GM18507 (cell line): ENCODE data around the gene TMX4.
"Not testable (repeated sequence)": the region's sequence is repeated elsewhere in the genome, so short reads cannot be mapped to it uniquely, and the experiment has no call there.

ENCODE experiments used
- DNase-seq: peaks from one replicate; pipeline ENCODE4 v3.0.0; 2011; ENCODE audit warnings: low read depth; ENCODE audit not compliant: insufficient read length; ENCODE audit errors: extremely low spot score
- FAIRE-seq: peaks from 2 replicates; lab custom pipeline; 2011; peaks lifted over from hg19 to GRCh38; lab: Jason Lieb, UNC

Gene TMX4, protein sequence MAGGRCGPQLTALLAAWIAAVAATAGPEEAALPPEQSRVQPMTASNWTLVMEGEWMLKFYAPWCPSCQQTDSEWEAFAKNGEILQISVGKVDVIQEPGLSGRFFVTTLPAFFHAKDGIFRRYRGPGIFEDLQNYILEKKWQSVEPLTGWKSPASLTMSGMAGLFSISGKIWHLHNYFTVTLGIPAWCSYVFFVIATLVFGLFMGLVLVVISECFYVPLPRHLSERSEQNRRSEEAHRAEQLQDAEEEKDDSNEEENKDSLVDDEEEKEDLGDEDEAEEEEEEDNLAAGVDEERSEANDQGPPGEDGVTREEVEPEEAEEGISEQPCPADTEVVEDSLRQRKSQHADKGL

DNA sequence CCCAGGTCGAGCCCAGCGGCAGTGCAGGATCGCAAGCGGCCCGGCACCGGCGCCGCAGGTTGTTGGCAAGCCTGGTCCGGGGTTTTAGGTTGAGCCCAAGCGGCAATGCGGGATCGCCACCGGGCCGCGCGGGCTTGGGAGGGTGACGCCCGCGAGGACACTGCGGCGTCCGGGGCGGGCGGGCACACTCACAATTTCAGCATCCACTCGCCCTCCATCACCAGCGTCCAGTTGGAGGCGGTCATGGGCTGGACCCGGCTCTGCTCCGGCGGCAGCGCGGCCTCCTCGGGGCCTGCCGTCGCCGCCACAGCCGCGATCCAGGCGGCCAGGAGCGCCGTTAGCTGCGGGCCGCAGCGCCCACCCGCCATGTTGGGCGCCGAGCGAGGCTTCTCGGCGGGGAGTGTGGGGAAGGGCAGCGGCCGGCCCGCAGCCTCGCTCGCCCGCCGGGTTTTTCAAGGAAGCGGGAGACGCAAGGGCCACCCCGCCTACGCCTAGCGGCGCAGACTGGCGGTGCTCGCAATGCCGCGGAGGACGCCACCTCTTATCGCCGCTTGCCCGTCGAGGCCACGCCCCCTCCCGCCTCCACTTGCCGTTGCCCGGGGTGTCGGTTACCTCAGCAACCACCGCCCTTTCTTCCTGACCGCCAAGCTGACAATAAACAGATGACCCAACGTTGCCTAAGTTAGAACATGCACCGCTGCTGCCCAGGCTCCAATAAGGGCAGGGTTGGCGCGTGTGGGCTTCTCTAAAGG, at the start of gene TMX4:
TMX4 (minus strand) TSS at position 516 of the 752 bp plus-strand sequence; CDS start at position 368, 148 bp downstream.
- DNase-seq: peak; percentile 86
- peak; percentile 97 for FAIRE-seq

DNA sequence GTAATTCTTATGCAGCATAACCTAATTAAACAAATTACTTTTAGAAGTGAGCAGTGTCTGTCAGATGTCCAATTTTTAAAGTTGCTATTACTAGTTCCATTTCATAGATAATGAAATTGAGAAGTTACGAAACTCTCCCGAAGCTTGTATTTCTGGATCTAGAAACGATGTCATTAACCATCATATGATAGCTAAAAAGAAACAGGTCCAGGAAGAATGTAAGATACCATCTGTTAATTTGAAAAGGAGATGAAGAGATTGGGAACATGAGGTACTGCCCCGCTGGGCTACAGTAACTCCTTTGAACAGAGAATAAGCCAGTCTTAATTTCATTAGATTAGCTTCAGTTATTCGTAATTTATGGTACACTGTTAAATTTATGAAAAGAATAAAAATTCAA, 47.5 kb upstream of the TMX4 start:
- FAIRE-seq: no peak

DNA sequence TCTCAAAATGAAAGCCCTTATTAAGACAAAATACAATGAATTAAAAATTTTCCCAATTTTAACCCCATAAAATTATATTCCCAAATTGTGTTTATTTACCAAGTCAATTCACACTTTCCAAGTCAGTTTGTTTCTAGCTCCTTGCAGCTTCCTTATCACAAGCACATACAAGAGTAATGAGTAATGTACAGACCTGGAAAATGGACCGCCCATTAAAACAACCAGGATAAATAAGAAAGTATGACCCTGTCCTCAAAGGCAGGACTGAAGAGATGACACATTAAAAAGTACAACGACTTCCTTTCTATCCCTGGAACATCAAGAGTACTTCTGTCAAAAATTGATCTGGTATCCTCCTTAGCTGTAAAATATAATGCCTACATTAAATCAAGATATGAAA, 47.1 kb upstream of the TMX4 start:
- no peak for DNase-seq
- no peak for FAIRE-seq

More for the DNA sequence above, 47.5 kb upstream of the TMX4 start:
- DNase-seq: no peak

DNA sequence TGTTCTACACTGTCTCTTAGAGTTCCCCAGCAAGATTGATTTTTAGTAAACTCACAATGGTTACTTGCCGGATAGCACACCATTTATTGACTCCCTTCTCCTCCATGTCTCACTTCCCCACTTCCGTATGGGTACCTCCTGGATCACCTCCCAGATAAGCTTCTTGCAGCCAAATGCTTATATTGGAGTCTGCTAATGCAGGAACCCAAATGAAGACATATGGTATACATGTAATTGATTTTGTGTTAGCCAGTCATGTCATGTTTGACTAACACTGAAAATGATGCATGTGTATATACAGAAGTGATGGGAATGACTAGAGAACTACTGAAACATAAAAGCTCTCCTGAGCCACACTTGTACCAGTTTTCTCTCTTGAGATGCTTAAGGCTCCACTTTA, 46.1 kb upstream of the TMX4 start:
- FAIRE-seq: no peak

DNA sequence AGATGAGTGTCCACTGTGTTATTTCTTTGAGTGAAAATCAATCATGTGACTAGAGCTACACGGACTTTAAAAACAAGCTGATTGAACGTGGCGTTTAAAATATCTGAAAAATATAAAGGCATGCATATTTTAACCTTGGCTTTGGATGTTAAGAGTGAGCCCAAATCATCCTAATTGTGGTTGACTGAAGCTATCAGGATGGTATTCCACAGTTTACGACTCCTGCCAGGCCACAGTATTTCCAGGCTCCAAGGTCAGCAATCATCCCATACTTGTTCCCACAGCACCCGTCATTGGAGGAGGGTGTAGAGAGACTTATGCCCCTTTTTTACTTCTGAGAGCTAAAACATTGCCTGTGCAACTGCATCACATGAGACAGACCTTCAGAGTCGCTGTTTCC, 43.2 kb upstream of the TMX4 start:
- DNase-seq (no peak), FAIRE-seq (no peak)

More for the DNA sequence above, 46.1 kb upstream of the TMX4 start:
- no peak for DNase-seq

DNA sequence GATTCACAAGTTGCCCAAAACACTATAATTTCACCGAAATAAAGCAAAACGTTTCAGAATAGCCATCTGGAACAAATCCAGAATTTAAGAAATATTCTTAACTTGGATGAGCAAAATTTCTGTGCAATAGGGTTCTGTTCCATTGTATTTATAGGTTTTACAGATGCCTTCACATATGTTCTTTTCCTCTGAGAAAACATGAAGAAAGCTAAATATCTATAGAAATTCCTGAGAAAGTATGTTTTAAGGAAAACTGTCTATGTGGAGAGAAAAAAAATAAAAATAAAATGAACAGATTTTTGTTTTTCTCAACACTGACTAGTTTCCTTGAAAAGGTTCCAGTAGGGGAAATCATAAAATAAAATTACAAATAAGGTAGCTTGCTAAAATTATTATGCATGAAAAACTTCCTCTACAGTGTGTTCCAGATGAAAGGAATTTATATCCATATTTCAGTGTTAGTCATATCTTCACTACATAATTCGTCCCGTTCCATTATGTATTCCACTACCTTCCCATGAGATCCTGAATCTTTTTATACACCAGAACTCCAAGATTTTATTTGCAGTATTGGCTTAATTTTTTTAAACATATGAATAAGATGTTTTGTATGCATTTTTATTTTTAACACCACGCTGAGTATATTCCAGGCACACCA, 42.4 kb upstream of the TMX4 start:
- no peak for FAIRE-seq

DNA sequence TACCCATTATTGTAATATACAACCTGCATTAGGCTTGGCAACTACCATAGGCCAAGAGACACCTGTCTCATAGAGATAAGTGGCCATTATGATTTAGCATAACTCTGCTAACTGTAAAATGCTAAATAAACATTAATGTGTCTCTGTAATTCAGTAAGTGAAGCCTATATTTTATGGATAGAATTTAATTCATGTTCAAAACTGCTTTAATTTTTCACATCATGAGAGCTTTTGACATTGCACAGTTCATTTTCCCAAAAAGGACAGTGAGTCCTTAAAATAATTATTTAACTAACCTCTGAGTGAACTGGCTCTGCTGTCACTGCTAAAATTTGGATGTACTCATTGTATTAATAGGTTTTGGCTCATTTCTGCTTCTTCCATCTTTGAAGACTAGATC, 41.4 kb upstream of the TMX4 start:
- FAIRE-seq (no peak), DNase-seq (no peak)

More for the DNA sequence above, 42.4 kb upstream of the TMX4 start:
- no peak for DNase-seq

DNA sequence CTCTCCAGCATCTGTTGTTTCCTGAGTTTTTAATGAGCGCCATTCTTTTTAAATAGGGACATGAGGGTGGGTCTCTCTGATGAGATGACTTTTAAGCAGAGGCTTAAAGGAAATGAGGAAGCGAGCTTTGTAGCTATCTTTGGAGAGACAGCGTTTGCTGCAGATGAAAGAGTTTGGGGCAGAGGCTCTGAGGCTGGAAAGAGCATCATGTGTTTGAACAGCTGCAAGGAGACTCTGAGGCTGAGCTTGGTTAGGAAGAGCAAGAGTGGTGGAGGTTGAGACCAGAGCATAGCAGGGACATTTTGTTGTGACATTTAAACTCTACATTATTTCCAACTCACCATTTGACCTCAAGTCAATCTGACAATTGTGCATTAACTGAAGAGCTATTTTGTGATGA, 38.3 kb upstream of the TMX4 start:
- FAIRE-seq: no peak
- DNase-seq: no peak

DNA sequence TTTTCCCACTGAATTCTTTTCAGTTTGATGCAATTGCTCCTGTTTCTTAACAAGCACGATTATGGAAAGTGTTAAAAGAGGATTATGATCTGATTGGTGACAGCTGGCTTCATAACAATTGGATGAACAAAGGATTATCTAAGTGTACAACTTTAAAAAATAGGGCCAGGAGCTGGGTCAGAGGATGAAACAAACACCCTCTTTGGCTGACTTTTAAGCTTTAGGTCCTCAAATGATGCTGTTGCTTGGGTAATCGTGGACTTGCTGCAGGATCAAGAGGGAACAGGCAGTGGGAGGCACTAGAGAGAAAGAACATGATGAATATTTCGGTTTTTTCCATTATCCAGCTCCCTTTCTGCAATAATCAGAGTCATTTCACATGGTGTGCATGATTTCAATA, 35.5 kb upstream of the TMX4 start:
- DNase-seq (no peak), FAIRE-seq (no peak)

DNA sequence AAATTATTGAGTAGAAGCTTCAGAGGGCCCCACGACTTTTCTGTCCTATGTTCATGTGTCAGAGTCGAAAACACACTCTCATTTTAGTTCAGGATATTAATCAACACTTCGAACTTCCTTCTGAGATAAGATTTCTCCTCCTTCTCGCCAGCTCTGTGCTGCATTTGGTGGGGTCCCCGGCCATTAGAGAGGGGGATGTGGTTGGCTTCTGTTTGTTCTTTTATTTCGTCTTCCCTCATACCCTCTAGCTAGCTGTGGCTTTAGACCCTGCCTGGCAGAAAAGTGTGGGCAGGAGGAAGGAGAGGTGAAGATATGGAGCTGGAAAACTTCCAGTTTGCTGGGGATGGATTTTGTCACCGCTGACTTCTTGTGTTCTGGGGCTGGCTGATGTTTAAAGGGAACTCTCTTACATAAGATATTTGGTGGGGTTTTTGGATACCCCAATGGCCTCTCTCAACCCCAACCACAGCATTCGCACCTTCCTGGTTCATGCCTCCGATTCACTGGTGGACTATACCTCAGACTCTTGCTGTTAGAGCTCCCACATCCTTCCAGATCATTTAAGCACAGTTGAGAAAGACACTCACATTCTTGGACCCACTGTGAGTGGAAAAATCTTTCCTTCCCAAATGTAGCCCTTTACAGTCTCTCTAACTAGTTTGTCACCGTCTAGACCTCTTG, 30.7 kb upstream of the TMX4 start:
- DNase-seq (no peak), FAIRE-seq (no peak)

DNA sequence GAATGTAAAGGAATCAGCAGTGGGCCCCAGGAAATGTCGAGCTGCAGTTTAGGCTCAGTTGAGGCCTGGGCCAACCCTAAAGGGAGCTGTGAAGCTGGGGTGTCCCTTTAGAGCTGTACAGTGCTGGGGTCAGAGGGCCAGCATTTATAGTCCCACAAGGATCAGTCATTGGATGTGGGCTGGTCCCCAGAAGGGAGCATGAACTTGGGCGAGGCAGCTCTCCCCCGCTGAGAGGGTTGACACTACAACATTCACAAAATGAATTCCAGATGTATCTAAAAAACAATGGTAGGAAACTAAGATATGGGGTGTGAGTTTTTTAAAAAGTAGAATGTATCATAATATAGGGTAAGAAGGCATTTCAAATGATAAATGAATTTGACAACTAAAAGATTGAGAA, 29.7 kb upstream of the TMX4 start:
- no peak for FAIRE-seq
- no peak for DNase-seq

DNA sequence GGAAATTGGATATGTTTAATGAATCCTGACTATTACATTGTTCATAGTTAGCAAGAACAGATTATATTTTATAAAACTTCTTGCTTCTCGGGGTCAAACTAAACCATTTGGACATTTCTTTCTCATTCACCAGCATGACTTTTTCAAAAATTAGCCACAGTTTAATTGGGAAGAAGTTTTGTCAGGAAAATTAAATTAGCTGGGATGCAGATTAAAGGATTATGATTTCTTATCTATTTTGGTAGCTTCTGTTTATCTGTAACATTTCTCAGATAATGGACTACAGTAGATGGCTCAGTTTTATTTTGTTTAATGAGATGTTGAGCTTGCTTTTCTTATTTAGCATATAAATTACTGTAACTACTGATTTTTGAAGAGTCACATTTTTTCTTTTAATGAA, 26.4 kb upstream of the TMX4 start:
- FAIRE-seq (no peak), DNase-seq (no peak)

DNA sequence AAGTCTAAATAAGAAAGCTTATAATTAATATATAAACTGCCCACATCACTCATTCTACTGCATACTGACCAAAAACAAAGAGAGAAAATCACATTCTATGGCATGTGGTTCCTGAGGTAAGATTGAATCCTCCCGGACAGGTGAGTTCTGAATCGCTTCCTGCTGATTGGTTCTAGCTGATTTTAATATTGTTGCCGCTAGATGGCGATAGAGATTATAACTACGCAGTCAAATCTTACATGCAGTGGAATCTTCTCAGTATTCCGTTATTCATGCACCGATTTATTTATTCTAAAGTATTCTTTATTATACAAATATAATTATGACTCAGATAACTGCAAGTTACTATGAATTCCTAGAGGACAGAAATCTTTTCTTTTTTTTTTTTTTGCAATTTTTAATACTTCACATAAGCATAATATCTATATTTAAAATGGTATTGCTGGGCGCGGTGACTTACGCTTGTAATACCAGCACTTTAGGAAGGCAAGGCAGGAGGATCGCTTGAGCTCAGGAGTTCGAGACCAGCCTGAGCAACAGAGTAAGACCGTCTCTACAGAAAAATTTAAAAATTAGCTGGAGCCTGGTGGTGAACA, 24.2 kb upstream of the TMX4 start:
- peak; percentile 87 for FAIRE-seq

DNA sequence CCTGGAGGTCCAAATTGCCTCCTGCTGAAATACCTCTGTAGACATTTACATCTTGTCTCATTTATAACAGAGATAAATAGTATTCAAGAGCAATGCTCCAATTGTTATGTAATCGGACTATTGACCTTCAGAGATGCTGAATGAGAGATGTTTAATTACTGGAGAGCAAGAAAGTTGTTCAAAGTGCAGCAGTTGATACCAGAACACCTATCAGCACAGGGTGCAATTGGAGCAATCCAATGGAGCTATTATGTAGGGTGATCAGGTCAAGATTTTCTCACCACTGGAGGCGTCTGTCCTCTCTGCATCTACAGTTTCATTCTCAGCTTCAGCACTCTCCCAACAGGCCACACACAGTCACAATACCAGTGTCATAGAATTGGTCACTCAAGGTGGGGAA, 19.5 kb upstream of the TMX4 start:
- no peak for FAIRE-seq

More for the DNA sequence above, 24.2 kb upstream of the TMX4 start:
- DNase-seq: peak; percentile 23

DNA sequence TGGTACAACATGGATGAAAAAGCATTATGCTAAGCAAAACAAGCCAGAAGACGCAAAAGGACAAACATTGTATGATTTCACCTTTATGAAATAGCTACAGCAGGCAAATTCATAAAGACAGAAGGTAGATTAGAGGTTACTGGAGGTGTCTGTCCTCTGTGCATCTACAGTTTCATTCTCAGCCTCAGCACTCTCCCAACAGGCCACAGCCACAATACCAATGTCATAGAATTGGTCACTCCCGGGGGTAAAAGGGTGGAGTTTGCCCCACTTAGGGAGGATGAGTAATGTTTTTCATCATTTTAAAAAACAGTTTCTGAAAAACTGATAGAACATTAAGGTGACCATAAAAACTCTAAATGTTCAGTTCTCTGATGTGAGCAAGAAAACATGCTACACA, 17.2 kb upstream of the TMX4 start:
- no peak for FAIRE-seq

More for the DNA sequence above, 19.5 kb upstream of the TMX4 start:
- no peak for DNase-seq

DNA sequence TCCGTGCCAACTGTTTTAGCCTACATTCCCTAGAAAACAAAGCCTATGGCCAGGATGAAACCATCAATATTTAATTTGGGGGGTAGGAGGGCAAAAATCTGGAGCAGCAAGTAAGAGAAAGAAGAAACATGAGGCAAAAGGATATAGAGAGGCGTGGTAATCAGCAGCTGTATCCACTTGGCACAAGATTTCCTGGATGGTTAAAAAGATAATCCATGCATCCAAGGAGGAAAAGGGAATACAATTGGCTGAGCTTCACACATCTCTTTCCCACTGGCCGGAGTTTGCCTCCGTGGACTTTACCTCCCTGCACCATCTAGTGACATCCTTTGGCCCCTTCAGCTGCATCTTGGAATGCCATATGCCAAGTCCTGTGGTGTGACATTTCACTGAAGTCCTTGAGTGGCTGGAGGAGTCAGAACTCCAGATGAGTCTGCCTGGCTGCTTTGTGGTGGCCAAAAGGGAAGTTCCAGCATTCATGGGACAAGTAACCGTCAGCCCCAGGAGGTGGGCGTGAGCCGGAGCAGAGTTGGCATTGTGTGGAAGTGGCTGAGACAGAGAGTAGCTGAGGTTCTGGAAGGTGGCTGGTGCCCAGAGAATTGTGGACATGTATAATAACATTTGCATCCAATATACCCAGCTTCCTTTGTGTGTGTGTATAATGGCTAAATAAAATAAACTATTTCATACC, 13.7 kb upstream of the TMX4 start:
- no peak for DNase-seq
- FAIRE-seq: no peak

More for the DNA sequence above, 17.2 kb upstream of the TMX4 start:
- no peak for DNase-seq

DNA sequence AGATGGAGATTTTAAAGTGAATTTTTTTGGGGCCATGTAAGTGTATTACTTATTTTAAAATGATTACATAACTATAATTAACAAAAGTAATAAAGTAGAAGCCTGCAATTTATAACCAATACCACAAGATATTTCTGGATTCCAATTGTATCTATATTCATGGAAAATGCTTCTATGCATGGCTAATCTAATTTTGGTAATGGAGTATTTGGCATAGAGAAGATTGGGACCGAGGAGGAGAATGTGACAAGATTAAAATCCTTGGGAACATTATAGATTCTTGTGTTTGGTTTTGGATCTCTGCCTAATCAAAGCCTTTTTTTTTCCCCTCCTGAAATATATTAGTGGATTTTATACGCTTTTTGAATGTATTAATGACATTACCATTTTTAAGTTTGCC, 12.9 kb upstream of the TMX4 start:
- no peak for DNase-seq
- FAIRE-seq: no peak

DNA sequence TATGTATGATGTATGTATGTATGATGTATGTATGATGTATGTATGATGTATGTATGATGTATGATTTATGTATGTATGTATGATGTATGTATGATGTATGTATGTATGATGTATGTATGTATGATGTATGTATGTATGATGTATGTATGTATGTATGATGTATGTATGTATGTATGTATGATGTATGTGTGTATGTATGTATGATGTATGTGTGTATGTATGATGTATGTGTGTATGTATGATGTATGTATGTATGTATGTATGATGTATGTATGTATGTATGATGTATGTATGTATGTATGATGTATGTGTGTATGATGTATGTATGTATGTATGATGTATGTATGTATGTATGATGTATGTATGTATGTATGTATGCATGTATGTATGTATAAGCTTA, 12.0 kb upstream of the TMX4 start:
- not testable (repeated sequence) for DNase-seq, FAIRE-seq
